ENCODE measurements around the gene SLFN13. TPM values are rescaled to one million over a fixed set of nuclear protein-coding genes. Genes with fewer than 3 reads are reported as not detected.
"Not testable (repeated sequence)": the region's sequence is repeated elsewhere in the genome, so short reads cannot be mapped to it uniquely, and the experiment has no call there.

SLFN13 gene
- total RNA-seq, 1 experiment from 2014 or later = 1.7 TPM

DNA sequence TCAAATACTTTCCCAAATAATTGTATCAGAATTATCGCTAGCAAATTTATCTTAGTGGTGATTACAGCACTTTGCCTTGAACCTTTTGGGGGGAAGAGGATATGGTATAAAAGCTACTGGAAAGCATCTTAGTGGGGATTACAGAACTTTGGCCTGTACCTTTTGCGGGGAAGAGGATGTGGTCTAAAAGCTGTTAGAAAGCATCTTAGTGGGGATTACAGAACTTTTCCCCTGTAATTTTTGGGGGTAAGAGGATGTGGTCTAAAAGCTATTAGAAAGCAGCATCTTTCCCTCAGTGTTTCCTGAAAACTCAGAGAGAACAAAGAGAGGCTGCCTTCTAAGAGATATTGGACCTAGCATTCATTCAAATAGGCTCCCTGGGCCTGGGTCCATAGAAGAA, 20.3 kb downstream of the SLFN13 start:
- no peak overlapping the region for H3K27ac Mint-ChIP-seq (ENCODE audit: low read depth, unreplicated experiment)
- intact Hi-C loops (cut with micrococcal nuclease) = no loop called here
- peaks cover 10% of the 10 kb centered on the region for H3K4me1 Mint-ChIP-seq (ENCODE audit: insufficient read depth, unreplicated experiment)
- H3K36me3 Mint-ChIP-seq (ENCODE audit: insufficient read depth, unreplicated experiment) = peaks cover under 1% of the 10 kb centered on the region
- DNase-seq (ENCODE audit: unreplicated experiment) = no peak
- no TSS peak for BruUV-seq (replicated peaks)
- ChIA-PET POLR2A (no interaction called here), CTCF (no interaction called here)
- TF ChIP-seq, protein P1, sequence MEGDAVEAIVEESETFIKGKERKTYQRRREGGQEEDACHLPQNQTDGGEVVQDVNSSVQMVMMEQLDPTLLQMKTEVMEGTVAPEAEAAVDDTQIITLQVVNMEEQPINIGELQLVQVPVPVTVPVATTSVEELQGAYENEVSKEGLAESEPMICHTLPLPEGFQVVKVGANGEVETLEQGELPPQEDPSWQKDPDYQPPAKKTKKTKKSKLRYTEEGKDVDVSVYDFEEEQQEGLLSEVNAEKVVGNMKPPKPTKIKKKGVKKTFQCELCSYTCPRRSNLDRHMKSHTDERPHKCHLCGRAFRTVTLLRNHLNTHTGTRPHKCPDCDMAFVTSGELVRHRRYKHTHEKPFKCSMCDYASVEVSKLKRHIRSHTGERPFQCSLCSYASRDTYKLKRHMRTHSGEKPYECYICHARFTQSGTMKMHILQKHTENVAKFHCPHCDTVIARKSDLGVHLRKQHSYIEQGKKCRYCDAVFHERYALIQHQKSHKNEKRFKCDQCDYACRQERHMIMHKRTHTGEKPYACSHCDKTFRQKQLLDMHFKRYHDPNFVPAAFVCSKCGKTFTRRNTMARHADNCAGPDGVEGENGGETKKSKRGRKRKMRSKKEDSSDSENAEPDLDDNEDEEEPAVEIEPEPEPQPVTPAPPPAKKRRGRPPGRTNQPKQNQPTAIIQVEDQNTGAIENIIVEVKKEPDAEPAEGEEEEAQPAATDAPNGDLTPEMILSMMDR (IDR thresholded peaks at IDR 0.05; ENCODE audit: unreplicated experiment) = no peak
- no peak overlapping the region for H3K4me3 Mint-ChIP-seq (ENCODE audit: unreplicated experiment)
- no peaks in the 10 kb centered on the region for H3K9me3 Mint-ChIP-seq (ENCODE audit: unreplicated experiment)
- H3K27me3 Mint-ChIP-seq (ENCODE audit: insufficient read depth, unreplicated experiment) = no peaks in the 10 kb centered on the region

DNA sequence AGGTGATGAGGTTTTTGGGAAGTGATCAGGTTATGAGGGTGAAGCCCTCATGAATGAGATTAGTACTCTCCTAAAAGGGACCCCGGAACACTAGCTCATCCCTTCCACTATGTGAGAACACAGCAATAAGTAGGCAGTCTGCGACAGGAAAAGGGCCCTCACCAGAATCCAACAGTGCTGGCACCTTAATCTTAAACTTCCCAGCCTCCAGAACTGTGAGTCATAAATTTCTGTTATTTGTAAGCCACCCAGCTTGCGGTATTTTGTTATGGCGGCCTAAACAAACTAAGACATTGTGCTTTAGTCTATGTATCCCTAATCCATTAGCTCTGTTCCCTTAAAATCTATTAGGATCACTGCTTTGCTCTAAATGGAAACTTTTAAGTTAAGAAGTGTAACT, 24.8 kb downstream of the SLFN13 start:
- no TSS peak for BruUV-seq (replicated peaks)
- Mint-ChIP-seq H3K4me1 (ENCODE audit: insufficient read depth, unreplicated experiment) (no peaks in the 10 kb centered on the region), H3K4me3 (ENCODE audit: unreplicated experiment) (no peak overlapping the region), H3K27me3 (ENCODE audit: insufficient read depth, unreplicated experiment) (no peaks in the 10 kb centered on the region), H3K36me3 (ENCODE audit: insufficient read depth, unreplicated experiment) (peaks cover 21% of the 10 kb centered on the region), H3K27ac (ENCODE audit: low read depth, unreplicated experiment) (no peak overlapping the region), H3K9me3 (ENCODE audit: unreplicated experiment) (no peaks in the 10 kb centered on the region)
- TF ChIP-seq, protein P1 (IDR thresholded peaks at IDR 0.05; ENCODE audit: unreplicated experiment) = no peak
- DNase-seq (ENCODE audit: unreplicated experiment) = peak; percentile 23
- intact Hi-C loops (cut with micrococcal nuclease) = no loop called here
- CTCF ChIA-PET = no interaction called here
- POLR2A ChIA-PET = interaction anchor here (1.0 kb wide), 1 partner anchor 9 kb away, joined by 4 read pairs; the partner anchor contains the start of gene SLFN12

DNA sequence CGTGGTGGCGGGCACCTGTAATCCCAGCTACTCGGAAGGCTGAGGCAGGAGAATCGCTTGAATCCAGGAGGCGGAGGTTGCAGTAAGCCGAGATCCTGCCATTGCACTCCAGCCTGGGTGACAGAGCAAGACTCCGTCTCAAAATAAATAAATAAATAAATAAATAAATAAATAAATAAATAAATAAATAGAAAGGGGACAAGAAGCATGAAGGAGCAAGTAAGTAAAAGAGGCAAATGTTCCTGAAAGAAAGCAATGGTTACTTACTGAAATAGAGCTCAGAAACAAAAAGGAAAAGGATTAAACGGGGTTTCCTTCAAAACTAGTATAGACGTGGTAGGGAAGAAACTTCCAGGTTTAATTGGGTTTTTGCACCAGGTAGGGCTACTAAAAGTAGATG, 27.5 kb downstream of the SLFN13 start:
- intact Hi-C loops (cut with micrococcal nuclease); H3K27me3 Mint-ChIP-seq (ENCODE audit: insufficient read depth, unreplicated experiment); CTCF ChIA-PET; BruUV-seq (replicated peaks); H3K4me1 Mint-ChIP-seq (ENCODE audit: insufficient read depth, unreplicated experiment); H3K4me3 Mint-ChIP-seq (ENCODE audit: unreplicated experiment); DNase-seq (ENCODE audit: unreplicated experiment); H3K27ac Mint-ChIP-seq (ENCODE audit: low read depth, unreplicated experiment); H3K9me3 Mint-ChIP-seq (ENCODE audit: unreplicated experiment): not testable (repeated sequence)
- POLR2A ChIA-PET = interaction anchor here (1.0 kb wide), 2 partner anchors 10 to 11 kb away, joined by 3 to 5 read pairs; partner anchors contain the start of gene SLFN12
- H3K36me3 Mint-ChIP-seq (ENCODE audit: insufficient read depth, unreplicated experiment) = peaks cover 29% of the 10 kb centered on the region

DNA sequence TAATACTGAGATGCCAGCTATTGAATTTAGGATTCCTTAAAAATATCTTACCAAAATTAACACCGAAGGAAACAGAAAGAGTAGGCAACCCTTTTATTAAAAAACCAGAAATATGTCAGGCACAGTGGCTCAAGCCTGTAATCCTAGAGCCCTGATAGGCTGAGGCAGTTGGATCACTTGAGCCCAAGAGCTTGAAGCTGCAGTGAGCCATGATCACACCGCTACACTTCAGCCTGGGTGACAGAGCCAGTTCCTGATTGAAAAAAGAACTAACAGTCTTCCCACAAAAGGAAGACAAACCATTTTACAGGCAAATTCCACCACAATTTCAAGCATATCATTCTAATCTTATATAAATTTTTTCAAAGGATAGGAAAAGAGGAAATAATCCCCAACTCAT, 31.9 kb downstream of the SLFN13 start:
- H3K36me3 Mint-ChIP-seq (ENCODE audit: insufficient read depth, unreplicated experiment) = peaks cover 45% of the 10 kb centered on the region
- no peaks in the 10 kb centered on the region for H3K4me1 Mint-ChIP-seq (ENCODE audit: insufficient read depth, unreplicated experiment)
- intact Hi-C loops (cut with micrococcal nuclease) = no loop called here

DNA sequence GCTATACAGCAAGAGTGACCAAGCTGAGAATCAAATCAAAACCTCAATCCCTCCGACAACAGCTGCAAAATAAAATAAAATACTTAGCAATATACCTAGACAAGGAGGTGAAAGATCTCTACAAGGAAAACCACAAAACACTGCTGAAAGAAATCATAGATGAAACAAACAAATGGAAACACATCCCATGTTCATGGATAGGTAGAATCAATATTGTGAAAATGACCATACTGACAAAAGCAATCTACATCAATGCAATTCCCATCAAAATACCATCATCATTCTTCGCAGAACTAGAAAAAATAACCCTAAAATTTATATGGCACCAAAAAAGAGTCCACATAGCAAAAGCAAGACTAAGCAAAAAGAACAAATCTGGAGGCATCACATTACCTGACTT, 33.9 kb downstream of the SLFN13 start:
- BruUV-seq (replicated peaks); H3K9me3 Mint-ChIP-seq (ENCODE audit: unreplicated experiment); CTCF ChIA-PET; H3K27me3 Mint-ChIP-seq (ENCODE audit: insufficient read depth, unreplicated experiment); H3K4me1 Mint-ChIP-seq (ENCODE audit: insufficient read depth, unreplicated experiment); intact Hi-C loops (cut with micrococcal nuclease); DNase-seq (ENCODE audit: unreplicated experiment); H3K4me3 Mint-ChIP-seq (ENCODE audit: unreplicated experiment); H3K27ac Mint-ChIP-seq (ENCODE audit: low read depth, unreplicated experiment): not testable (repeated sequence)
- H3K36me3 Mint-ChIP-seq (ENCODE audit: insufficient read depth, unreplicated experiment) = peaks cover 51% of the 10 kb centered on the region
- POLR2A ChIA-PET = interaction anchor here (0.8 kb wide), 1 partner anchor 18 kb away, joined by 3 read pairs; the partner anchor contains the start of gene SLFN12

More for the DNA sequence above, 31.9 kb downstream of the SLFN13 start:
- no peak overlapping the region for H3K4me3 Mint-ChIP-seq (ENCODE audit: unreplicated experiment)
- POLR2A ChIA-PET = interaction anchor here (1.2 kb wide), 1 partner anchor 16 kb away, joined by 3 read pairs; no protein-coding TSS in a partner anchor
- H3K9me3 Mint-ChIP-seq (ENCODE audit: unreplicated experiment) = no peaks in the 10 kb centered on the region
- no peak for DNase-seq (ENCODE audit: unreplicated experiment)
- BruUV-seq (replicated peaks) = no TSS peak
- H3K27me3 Mint-ChIP-seq (ENCODE audit: insufficient read depth, unreplicated experiment) = no peaks in the 10 kb centered on the region
- TF ChIP-seq, protein P1 (IDR thresholded peaks at IDR 0.05; ENCODE audit: unreplicated experiment) = no peak
- CTCF ChIA-PET = interaction anchor here (1.2 kb wide), 1 partner anchor 104 kb away, joined by 3 read pairs; no protein-coding TSS in a partner anchor
- H3K27ac Mint-ChIP-seq (ENCODE audit: low read depth, unreplicated experiment) = no peak overlapping the region

Measured in MCF 10A (cell line).